GM21390 (cell line): Measurements from ENCODE around the gene CCL27.

Experiments used
- ATAC-seq: cut with Tn5 transposase; IDR thresholded peaks from one replicate; pipeline ENCODE4 v1.9.1; 2021; ENCODE audit not compliant: unreplicated experiment

CCL27 gene

DNA sequence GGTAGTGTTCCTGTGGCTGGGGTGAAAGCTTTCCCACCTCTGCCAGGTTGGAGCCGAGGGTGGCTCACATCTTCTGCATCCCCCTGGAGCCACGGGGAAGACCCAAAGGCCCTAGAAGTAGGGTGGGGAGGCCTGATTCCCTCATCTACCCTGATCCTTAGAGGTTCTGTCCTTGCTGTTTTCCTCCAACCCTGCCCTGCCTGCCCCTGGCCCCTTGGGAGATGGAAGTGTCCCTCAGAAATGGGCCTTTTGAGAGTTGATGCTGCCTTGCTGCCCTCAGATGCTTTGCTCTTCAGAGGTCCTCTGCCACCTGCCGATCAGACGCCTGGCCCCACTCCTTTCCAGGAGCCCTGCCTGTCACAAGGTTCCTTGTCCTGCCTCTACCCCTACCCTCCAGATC lies 22.4 kb upstream of the CCL27 start:
- no peak for ATAC-seq

DNA sequence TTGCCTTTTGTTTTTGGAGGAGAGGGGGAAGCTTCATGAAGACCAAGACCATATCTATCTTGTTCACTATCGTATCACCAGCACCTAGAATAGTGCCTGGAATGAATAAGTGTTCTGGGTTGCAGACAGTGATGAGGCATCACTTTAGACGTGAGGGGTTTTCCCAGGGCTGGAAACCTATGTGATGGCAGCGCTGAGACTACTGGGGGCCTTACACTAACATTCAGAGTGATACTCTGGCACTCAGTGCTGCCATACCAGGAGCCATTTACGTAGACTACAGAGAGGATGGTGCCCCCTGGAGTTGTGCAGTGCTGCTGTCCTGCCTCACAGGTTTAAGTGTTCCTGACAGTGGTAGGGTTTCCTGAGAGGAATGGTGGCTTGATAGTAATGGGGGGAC lies 21.7 kb upstream of the CCL27 start:
- no peak for ATAC-seq

DNA sequence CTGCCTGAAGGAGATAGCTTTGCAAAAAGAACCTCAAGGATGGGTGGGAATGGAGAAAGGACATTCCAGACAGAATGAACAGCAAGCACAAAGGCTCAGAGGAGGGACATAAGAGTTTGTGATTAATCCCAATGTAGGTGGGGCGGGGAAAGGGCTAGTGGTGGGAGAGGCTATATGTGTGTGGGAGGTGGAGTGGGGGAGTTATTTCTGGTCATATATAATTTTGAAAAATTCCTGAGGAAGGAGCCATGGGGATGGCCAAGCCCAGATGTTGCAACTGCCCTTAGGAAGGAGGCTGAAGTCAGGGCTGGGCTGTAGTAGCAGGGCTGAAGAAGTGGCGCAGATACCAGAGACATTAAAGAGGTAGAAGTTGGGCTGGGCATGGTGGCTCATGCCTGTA lies 13.4 kb upstream of the CCL27 start:
- ATAC-seq = no peak

DNA sequence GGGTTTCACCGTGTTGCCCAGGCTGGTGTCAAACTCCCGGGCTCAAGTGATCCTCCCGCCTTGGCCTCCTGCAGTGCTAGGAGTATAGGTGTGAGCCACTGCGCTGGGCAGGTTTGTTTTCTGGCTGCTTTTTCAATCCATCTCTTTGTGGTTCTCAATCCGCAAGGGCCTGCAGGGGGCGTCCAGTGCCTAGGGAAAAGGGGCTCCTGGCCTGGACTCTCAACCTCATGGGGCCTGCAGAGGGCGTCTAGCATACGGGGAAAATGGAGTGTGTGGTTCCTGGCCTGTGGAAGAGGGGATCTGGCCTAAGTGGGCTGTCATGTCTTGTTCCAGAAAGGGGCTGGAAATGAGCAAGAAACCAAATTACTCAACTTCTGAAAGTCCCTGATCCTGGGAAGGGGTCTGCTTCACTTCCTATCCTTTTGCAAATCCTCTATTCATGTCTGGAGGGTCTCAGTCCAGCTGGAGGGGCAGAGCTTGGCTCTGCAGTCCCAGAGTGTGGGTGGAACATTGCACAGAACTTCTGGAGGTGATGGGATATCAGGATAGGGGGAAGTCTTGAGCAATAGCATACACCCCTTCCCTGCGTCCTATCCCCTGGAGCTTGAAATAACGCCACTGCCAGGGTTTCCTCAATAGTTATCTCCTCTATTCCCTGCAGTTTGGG lies 12.7 kb upstream of the CCL27 start:
- no peak for ATAC-seq

DNA sequence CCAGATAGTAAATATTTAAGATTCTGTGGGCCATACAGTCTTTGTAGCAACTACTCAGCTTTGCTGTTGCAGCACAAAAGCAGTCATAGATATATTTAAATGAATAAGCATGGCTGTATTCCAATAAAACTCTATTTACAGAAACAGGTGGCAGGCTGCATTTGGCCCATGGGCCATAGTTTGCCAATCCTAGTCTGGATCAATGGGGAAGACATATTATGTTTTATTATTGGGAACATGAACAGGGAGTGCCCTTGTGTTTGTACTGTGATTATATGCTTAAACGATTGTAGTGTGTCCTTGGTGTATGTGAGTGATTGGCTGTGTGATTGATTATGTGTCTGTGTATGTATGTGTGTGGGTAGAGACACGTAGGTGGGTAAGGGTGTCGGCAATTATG lies 12.0 kb upstream of the CCL27 start:
- no peak for ATAC-seq

DNA sequence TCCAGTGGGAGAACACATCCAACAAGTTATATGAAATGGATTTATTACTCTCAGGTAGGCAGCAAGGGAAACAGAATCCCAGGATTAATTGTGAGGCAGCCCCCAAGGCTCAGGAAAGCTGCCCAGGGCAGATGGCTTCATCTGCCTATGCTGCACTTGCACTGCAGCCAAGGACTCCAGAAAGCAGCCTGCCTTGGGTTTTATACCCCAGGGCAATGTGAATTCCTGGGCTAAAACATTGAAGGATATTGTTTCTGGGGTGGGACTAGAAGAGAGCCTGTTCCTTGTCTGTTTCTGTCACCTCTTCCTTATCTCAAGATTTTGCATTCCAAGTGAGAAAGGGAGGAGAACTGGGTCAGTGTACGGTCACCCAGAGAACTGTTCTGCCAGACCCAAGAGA lies 8.8 kb upstream of the CCL27 start:
- ATAC-seq = no peak

DNA sequence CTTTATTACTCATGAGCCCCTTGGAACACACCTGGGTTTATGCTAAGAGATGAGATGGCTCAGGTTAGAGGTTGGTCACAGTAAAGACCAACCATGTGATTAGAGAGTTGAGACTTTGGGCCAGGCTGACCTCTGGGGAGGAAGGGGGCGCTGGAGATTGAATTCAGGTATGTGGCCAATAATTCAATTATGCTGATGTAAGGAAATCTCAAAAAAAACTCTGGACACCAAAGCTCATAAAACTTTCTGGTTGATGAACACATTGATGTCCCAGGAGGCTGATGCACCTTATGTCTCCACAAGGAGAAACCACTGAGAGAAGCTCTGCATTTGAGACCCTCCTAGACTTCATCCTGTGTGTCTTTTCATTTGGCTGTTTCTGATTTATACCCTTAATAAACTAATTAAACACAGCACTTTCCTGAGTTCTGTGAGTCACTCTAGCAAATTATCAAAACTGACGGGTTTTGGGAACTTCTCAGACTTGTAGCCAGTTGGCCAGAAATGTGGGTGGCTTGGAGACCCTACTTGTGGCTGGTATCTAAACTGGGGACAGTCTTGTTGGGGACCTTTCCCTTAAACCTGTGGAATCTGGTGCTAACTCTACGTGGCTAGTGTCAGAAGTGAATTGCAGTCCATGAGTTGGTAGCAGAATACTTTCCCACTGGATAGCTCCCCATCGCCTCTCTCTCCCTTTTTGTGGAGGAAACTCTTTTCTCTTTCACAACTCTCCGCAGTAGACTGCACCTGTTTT lies 7.5 kb upstream of the CCL27 start:
- no peak for ATAC-seq

DNA sequence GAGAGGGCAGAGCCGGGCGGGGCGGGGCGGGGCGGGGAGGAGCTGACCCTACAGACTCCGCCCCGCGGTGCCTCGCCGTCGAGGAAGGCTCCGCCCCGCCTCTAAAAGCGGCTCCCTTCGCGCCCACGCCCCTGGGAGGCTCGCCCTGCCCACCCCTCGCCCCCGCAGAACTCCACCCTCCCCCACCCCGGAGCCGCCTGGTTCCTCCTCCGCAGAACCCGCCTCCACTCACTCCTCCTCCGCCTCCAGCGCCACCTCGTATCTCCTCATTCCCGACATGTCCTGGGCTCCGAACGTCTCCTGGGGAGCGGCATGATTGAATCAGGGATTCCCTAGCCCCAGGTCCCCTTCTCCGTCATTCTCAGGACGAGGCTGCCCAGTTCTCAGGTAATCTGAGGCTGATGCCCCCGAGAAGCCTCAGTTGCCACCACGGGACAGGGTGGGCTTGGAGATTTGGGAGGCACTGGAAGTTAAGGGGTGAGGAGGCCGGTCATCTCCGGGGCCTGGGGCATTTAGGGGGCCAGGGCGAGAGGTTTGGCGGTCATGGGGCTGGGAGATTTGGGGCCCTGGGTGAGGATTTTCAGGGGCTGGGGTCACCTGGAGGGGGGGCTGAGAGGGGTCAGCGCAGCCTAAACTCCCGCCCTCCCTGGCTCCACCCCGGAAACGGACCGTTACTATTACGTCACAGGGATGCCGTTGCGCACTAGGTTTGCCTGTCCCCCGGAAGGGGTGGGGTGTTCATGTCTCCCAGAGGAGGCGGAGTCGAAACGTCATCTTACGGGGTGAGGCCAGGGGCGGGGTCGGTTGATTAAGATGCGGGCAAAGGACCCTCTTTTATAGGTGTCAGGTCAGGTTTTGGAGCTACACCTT lies 3.2 kb upstream of the CCL27 start:
- ATAC-seq = peak; percentile 71

DNA sequence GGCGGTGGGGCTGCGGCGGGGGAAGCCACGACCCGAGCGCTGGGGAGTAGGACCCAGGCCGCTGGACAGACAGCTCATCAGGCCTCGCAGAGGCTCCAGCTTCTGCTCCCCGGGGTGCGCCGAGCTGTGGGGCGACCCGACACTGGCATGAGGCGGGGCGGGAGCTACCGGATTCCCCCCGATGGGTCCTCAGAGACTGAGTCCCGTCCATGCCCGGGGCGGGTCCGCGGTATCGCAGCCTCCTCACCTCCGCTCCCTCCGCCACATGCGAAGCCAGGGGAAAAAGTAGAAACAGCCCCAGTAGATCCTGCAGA lies 2.6 kb upstream of the CCL27 start:
- peak; percentile 11 for ATAC-seq

DNA sequence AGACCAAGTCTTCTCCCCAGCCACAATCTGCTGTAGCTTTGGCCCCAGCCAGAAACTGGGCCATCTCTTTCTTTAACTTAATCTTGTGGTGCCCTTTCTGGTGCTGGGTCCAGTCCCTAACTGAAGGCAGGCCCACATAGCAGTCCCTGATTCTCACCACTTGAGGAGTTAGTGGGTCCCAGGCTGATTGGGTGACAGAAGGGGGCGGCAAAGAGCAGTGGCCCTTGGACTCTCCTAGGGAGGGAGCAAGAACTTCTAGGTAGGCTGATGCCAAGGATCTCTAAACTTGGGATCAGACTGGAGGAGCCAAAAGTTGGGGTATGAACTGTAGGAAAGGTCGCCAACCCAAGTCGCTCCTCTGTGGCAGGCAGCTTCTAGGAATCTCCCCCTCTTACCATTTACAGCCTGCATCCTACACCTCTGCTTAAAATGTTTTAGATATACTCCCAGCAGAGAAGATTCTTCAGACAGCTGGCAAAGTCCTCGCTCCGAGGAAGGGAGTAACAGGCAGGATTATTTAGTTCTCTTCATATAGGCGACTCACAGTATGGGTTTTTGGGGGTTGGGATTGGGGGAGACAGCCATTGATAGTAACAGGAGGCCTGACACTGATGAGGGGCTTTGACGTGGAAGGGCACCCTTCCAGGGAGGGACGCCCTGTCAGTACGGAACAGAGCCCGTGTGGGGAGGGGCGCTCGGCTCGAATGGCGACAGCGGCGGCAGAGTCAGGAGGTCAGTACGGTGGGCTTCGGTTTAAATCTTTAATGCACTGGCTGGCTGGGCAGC lies 2.0 kb upstream of the CCL27 start:
- ATAC-seq = peak; percentile 9

DNA sequence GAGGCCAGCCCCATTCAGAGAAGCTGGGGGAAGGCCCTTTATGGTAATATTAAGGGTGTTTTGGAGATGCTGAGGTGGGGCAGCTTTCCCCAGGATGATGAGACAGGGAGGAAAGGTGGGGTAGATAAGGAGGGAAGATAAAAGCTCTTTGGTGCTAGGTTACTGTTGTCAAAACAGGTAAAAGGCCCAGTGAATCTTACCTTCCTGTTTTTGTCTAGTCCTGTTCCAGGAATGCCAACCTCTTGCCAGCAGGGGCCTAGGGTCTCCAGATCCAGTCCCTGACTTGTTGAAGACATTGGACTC lies 797 bp upstream of the CCL27 start:
- ATAC-seq = no peak

DNA sequence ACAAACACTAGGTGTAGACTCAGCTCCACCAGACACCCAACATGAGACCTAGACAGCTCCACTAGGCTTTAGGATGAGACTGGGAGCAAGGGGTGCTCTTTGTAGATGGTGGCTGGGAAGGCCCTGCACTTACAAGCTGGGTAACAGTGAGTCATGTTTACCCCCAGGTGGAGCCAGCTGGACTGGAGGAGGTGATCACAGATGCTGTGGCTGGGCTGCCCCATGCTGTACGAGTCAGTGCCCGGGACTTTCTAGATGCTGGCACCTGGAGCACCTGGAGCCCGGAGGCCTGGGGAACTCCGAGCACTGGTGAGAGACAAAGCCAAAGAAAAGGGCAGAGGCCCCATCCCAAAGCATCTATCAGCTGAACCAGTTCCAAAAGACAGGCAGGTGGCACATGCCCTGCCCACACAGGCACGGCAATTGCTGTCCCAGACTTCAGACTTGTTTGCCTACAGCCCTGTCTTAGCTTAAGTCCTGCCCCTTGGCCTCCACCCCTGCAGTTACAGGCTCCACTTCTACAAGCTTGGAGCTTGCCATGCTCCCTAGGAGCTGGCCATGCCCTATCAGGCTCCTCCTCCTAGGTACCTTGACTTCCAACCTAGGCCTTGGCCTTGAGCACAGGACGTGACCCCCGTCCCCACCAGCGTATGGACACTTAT lies 2.7 kb downstream of the CCL27 start:
- ATAC-seq = no peak

DNA sequence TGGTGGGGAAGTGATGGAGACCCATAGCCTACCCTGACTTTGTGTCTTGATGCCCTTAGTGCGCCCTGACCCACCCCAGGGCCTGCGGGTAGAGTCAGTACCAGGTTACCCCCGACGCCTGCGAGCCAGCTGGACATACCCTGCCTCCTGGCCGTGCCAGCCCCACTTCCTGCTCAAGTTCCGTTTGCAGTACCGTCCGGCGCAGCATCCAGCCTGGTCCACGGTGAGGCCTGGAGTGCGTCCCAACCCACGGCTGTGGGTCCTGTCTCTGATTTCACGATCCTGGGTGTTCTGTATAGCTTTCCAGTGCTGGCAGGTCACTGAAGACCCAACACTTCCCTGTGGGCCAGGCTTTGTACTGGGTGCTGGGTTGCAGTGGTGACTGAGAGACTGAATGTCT lies 4.0 kb downstream of the CCL27 start:
- no peak for ATAC-seq

DNA sequence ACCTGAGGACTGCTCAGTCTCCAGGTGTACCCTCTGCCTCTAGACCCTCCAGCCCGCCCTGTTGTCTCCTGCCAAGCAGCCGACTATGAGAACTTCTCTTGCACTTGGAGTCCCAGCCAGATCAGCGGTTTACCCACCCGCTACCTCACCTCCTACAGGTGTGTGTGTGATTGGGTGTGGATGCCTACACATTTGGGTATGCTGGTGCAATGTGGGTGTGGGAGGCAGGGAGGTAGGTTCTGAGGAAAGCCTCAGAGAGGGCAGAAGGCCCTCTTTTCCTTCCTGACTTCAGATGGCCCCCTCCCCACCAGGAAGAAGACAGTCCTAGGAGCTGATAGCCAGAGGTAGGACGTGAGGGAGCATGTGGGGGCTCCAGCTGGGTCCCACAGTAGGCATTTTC lies 5.5 kb downstream of the CCL27 start:
- no peak for ATAC-seq

DNA sequence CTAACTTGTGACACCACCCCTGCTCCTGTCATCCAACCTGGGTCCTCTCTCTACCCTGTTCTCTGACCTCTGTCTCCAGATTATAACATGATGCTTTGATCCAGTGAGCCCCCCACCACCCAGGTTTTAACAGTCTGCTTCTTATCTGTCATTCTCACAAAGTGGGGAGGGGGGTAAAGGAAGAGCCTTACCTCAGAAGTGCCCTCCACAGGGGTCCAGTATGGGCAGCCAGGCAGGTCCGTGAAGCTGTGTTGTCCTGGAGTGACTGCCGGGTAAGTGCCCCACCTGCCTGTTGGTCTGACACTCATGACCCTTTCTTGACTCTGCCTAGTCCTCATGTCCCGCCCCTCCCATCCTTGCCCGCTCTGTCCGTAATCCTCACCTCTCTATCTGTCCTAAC lies 7.1 kb downstream of the CCL27 start:
- no peak for ATAC-seq

DNA sequence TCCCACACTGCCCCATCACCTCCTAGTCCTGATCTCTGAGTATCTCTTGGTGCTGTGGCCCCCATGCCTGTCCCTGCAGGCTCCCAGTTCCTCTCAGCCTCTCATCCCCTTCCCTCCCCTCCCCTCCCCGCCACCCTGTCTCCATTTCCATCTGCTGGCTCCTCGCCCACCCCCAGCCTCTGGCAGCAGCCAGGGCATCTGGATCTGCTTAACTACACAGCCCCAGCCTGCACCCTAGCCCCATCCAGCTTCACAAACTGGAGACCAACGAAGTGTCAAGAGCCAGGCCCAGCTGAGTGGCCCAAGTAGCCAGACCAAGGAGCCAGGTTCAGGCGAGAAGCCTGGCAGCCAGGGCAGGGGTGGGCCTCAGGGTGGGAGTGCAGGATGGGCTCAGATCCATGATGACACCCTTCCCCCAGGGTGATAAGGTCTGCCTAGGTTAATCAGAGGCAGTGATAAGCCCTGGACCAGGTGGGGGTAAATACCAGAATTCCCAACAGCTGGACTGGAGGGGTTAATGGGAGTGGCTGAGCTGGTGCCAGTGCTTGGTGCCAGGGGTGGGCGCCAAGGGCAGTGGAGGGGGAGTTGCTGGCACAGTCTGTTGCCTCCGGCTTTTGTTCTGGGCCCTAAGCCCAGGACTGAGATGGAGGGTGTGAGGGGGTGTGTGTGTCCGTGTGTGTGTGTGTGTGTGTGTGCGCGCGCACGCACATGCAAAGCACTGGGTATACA lies 8.0 kb downstream of the CCL27 start:
- no peak for ATAC-seq

DNA sequence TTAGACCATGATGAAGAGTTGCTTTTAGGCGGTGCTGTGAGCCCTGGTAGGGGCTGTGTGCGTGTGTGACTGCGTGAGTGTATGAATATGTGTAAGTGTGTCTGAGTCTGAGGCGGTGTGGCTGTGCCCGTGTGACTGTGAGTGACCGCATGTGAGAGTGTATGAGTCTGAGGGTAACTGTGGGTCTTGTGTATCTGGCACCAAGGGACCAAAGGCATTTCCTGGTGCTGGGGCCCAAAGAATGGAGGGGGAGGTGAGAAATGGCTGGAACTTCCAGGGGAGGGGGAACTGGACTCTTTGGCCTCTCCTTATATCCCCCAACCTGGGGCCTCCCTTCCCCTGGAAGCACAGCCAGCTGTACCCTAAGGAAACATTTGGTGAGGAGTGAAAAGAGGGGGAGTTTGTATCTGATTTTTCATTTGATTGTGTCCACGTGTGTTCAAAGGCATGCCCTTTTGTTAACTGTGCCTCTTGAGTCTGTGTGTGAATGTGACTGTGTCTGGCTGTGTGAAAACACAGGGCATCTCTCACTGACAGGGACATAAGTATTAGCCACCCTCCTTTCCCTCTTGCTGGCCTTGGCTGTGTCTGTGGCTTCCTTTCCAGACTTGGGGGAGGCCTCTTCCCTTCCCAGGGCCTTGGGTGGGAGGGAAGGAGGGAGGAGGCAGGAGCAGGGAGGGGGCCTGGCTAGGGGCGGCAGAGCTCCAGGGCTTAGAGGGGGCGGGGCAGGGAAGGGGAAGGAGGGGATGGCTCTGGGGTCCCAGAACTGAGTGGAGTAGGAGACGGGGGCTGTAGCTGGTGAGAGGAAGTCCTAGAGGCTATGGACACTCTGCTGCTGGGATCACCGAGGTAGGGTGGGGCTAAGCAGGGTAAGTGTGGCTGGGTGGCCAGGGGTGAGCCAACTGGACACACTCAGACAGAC lies 9.0 kb downstream of the CCL27 start:
- ATAC-seq = no peak

DNA sequence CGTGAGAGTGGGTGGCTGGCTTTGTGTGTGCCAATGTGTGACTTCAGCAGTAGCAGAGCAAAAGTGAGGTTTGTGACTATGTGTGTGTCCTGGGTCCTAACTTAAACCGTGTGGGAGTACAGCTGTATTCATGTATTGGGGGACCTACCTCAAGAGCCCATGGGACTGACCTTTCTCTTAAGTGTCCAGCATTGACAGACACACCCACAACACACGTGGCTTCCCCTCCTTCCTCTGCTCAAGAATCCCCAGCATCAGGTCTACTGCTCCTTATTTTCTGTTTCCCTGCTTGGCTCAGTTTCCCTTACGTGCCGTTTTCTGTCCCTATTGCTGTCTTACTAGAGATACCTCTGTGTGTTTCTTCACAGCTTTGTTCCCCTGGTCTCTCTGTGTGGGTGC lies 9.9 kb downstream of the CCL27 start:
- ATAC-seq = no peak

DNA sequence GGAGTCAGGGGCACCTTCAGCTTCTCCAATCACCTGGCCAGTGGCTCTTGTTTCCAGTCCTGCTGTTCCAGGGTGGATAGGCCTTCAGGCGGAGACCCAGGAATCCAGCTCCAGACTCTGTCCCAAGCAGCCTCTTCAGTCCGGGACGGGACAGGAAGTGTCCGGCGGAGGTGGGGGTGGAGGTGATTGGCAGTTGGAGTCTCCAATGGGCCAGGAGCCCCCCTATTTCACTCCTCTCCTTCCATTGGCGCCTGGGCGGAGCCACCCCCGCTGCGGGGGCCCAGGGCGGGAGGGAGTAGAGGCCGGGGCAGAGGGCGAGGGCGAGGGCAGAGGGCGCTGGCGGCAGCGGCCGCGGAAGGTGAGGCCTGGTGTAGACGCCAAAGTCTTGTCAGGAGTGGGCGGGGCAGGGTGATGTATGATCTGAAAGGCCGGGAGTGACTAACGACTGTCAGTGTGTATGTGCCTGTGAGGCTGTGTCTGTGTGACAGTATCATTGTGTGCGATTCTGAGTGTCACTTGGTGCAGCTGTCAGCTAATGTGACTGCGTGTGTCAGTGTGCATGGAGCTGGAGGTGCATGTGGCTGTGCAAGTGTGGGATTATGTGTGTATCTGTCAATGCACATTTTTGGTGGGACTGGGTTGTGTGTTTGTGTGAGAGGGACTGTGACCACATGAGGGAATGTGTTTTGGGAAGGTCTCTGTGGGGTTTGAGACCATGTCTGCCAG lies 10.4 kb downstream of the CCL27 start, which contains the start of gene IL11RA:
TSS of gene IL11RA (plus strand) at position 310 of the 726 bp plus-strand sequence. CDS start 3,033 bp downstream, outside the sequence.
- no peak for ATAC-seq
